ENCODE results near the gene CUX1. TPM values are rescaled to one million over a fixed set of nuclear protein-coding genes. Genes with fewer than 3 reads are reported as not detected.
"Not testable (repeated sequence)": the region's sequence is repeated elsewhere in the genome, so short reads cannot be mapped to it uniquely, and the experiment has no call there.

The CUX1 gene
- total and polyA plus RNA-seq, 2 of the 13 experiments (the other 11 are each of a cell fraction or from before 2014, with no cell fraction given): 13.7 to 14.9 TPM

GRCh38 chr7:101848208-101848951 is 31.0 kb downstream of the CUX1 start:
- no peak overlapping the region for H3K4me3 ChIP-seq (replicated peaks in 1 of 3; ENCODE audit: insufficient read depth in 1 of 3, low read depth in 2 of 3, low read length in 3 of 3)
- no peaks in the 10 kb centered on the region; a peak in 1 of 5 replicates for H3K36me3 ChIP-seq (replicated peaks in 1 of 2; ENCODE audit: control insufficient read depth in 1 of 2, insufficient read depth in 2 of 2, low read length in 2 of 2)
- in situ Hi-C loops (cut with HindIII; ENCODE audit: extremely low pct_ligation_motif_present, low pct_unique_long_range_greater_than_20kb): no loop called here
- POLR2A ChIA-PET: no interaction called here
- H3K79me2 ChIP-seq (ENCODE audit: insufficient read depth, low read length): peaks cover 90% of the 10 kb centered on the region
- TF ChIP-seq HMG20B (CRISPR knock-in tag; conservative IDR thresholded peaks at IDR 0.05): no peak
- no peak for TF ChIP-seq ZNF589 (CRISPR knock-in tag; conservative IDR thresholded peaks at IDR 0.05)
- peak; percentile 82 for TF ChIP-seq ZNF121 (CRISPR knock-in tag; IDR thresholded peaks at IDR 0.05)
- no peak for TF ChIP-seq EED (CRISPR knock-in tag; IDR thresholded peaks at IDR 0.05)
- TF ChIP-seq TBL1XR1 (IDR thresholded peaks at IDR 0.05; ENCODE audit: borderline replicate concordance, low read length, partially characterized antibody): no peak
- no peak for TF ChIP-seq NR2C2 (CRISPR knock-in tag; IDR thresholded peaks at IDR 0.05; ENCODE audit: borderline replicate concordance)
- no peak for TF ChIP-seq SOX13 (IDR thresholded peaks at IDR 0.05)
- TF ChIP-seq SOX13 (CRISPR knock-in tag; conservative IDR thresholded peaks at IDR 0.05 in 1 of 2, IDR thresholded peaks at IDR 0.05 in 1 of 2): no peak
- no peak for TF ChIP-seq ELF3 (CRISPR knock-in tag; IDR thresholded peaks at IDR 0.05)
- 97% methylated on average over 8 of the region's 8 CpGs for WGBS (ENCODE audit: low lambda C conversion rate)
- peaks cover 8% of the 10 kb centered on the region; the same call in 1 of the 2 replicates for H4K20me1 ChIP-seq (ENCODE audit: insufficient read depth, low read length)
- no TSS peak for BruUV-seq (replicated peaks)
- CTCF ChIA-PET (ENCODE audit: low intra/inter-chr PET ratio, low total read pairs): no interaction called here
- no peak for FAIRE-seq
- no peak overlapping the region for H3K4me2 ChIP-seq (ENCODE audit: low read depth, low read length)
- H2AFZ ChIP-seq (ENCODE audit: low read length): no peak overlapping the region
- DNase-seq (ENCODE audit: low spot score): no peak
- intact Hi-C loops (cut with micrococcal nuclease; ENCODE audit: unreplicated experiment): no loop called here
- no peak overlapping the region for H3K27ac ChIP-seq (ENCODE audit: extremely low read length, insufficient read depth, low read length)
- no peak overlapping the region for H3K9ac ChIP-seq (ENCODE audit: insufficient read depth, low read depth, low read length)
- H3K4me1 ChIP-seq (ENCODE audit: insufficient read depth, low read length): no peaks in the 10 kb centered on the region
- no peak for ATAC-seq
- no peaks in the 10 kb centered on the region for H3K27me3 ChIP-seq (ENCODE audit: control insufficient read depth in 1 of 2, insufficient read depth in 2 of 2, low read length in 2 of 2)
- peaks cover 6% of the 10 kb centered on the region for H3K9me3 ChIP-seq (ENCODE audit: low read length)

- CTCF ChIA-PET (ENCODE audit: low intra/inter-chr PET ratio, low total read pairs); H3K9me3 ChIP-seq (ENCODE audit: low read length); ATAC-seq; H3K4me2 ChIP-seq (ENCODE audit: low read depth, low read length); DNase-seq (ENCODE audit: low spot score); H3K27ac ChIP-seq (ENCODE audit: extremely low read length, insufficient read depth, low read length); H4K20me1 ChIP-seq (ENCODE audit: insufficient read depth, low read length); FAIRE-seq; intact Hi-C loops (cut with micrococcal nuclease; ENCODE audit: unreplicated experiment); H3K36me3 ChIP-seq (replicated peaks in 1 of 2; ENCODE audit: control insufficient read depth in 1 of 2, insufficient read depth in 2 of 2, low read length in 2 of 2); BruUV-seq (replicated peaks); H3K4me1 ChIP-seq (ENCODE audit: insufficient read depth, low read length); H3K9ac ChIP-seq (ENCODE audit: insufficient read depth, low read depth, low read length); H2AFZ ChIP-seq (ENCODE audit: low read length); POLR2A ChIA-PET; in situ Hi-C loops (cut with HindIII; ENCODE audit: extremely low pct_ligation_motif_present, low pct_unique_long_range_greater_than_20kb); H3K4me3 ChIP-seq (replicated peaks in 1 of 3; ENCODE audit: insufficient read depth in 1 of 3, low read depth in 2 of 3, low read length in 3 of 3); H3K27me3 ChIP-seq (ENCODE audit: control insufficient read depth in 1 of 2, insufficient read depth in 2 of 2, low read length in 2 of 2): not testable (repeated sequence)
- 100% methylated on average over 2 of the region's 2 CpGs for WGBS (ENCODE audit: low lambda C conversion rate)
- peaks cover 89% of the 10 kb centered on the region for H3K79me2 ChIP-seq (ENCODE audit: insufficient read depth, low read length)
Measured at GRCh38 chr7:101849314-101849713, 31.9 kb downstream of the CUX1 start.

GRCh38 chr7:101852364-101852763 is 34.9 kb downstream of the CUX1 start:
- WGBS (ENCODE audit: low lambda C conversion rate): 99% methylated on average over 5 of the region's 5 CpGs
- DNase-seq (ENCODE audit: low spot score); H3K9me3 ChIP-seq (ENCODE audit: low read length); H3K4me2 ChIP-seq (ENCODE audit: low read depth, low read length); POLR2A ChIA-PET; H3K27ac ChIP-seq (ENCODE audit: extremely low read length, insufficient read depth, low read length); ATAC-seq; CTCF ChIA-PET (ENCODE audit: low intra/inter-chr PET ratio, low total read pairs); H3K9ac ChIP-seq (ENCODE audit: insufficient read depth, low read depth, low read length); H3K27me3 ChIP-seq (ENCODE audit: control insufficient read depth in 1 of 2, insufficient read depth in 2 of 2, low read length in 2 of 2); FAIRE-seq; H2AFZ ChIP-seq (ENCODE audit: low read length); H3K36me3 ChIP-seq (replicated peaks in 1 of 2; ENCODE audit: control insufficient read depth in 1 of 2, insufficient read depth in 2 of 2, low read length in 2 of 2); BruUV-seq (replicated peaks); H3K4me3 ChIP-seq (replicated peaks in 1 of 3; ENCODE audit: insufficient read depth in 1 of 3, low read depth in 2 of 3, low read length in 3 of 3); in situ Hi-C loops (cut with HindIII; ENCODE audit: extremely low pct_ligation_motif_present, low pct_unique_long_range_greater_than_20kb); H4K20me1 ChIP-seq (ENCODE audit: insufficient read depth, low read length); intact Hi-C loops (cut with micrococcal nuclease; ENCODE audit: unreplicated experiment): not testable (repeated sequence)
- Histone ChIP-seq H3K79me2 (ENCODE audit: insufficient read depth, low read length) (peaks cover 81% of the 10 kb centered on the region), H3K4me1 (ENCODE audit: insufficient read depth, low read length) (peaks cover 26% of the 10 kb centered on the region)
